H1 (cell line): ENCODE measurements around the gene COLEC11. TPM values are rescaled to one million over a fixed set of nuclear protein-coding genes. Genes with fewer than 3 reads are reported as not detected.

ENCODE experiments used
- CTCF ChIA-PET: fragments of 300-600 bp; sonication (Branson Sonifier 250); formaldehyde crosslinking; loops from one replicate; lab custom pipeline; 2021; ENCODE audit not compliant: partially characterized antibody; lab: Charles Lee
- POLR2A ChIA-PET: fragments of 300-600 bp; sonication (Branson Sonifier 250); formaldehyde crosslinking; loops from one replicate; lab custom pipeline; 2021; ENCODE audit warnings: inconsistent platforms; ENCODE audit not compliant: partially characterized antibody; lab: Charles Lee
- DNase-seq, 2 experiments: peaks; one replicate each; pipeline versions ENCODE4 v3.0.0 to v3.0.0-alpha.2; 2010 to 2022; ENCODE audit warnings: low spot score in 2 of 2, low read depth in 1 of 2, mixed read lengths in 1 of 2
- FAIRE-seq: peaks from 2 replicates; lab custom pipeline; 2011; peaks lifted over from hg19 to GRCh38; lab: Jason Lieb, UNC
- H2AFZ ChIP-seq: 2 replicates; pipeline ENCODE4 v1.8.1; 2012; ENCODE audit warnings: low read length, inconsistent platforms
- H2AK5ac ChIP-seq: 2 replicates; pipeline ENCODE4 v1.6.1; 2013; ENCODE audit warnings: low read depth, low read length
- H2BK120ac ChIP-seq: replicated peaks from 2 replicates; pipeline ENCODE3; 2013; ENCODE audit warnings: low read depth, low read length, inconsistent platforms
- H2BK12ac ChIP-seq: 2 replicates; pipeline ENCODE4 v1.6.1; 2013; ENCODE audit warnings: low read depth, low read length
- H2BK15ac ChIP-seq: 2 replicates; pipeline ENCODE4 v1.6.1; 2013; ENCODE audit warnings: low read length
- H2BK20ac ChIP-seq: 2 replicates; pipeline ENCODE4 v1.6.1; 2013; ENCODE audit warnings: low read length
- H2BK5ac ChIP-seq: 2 replicates; pipeline ENCODE4 v1.6.1; 2013; ENCODE audit warnings: low read depth, low read length
- H3K14ac ChIP-seq: 2 replicates; pipeline ENCODE4 v1.6.1; 2013; ENCODE audit warnings: inconsistent platforms; ENCODE audit not compliant: insufficient read length
- H3K18ac ChIP-seq: 2 replicates; pipeline ENCODE4 v1.6.1; 2013; ENCODE audit warnings: low read length; ENCODE audit errors: extremely low read depth
- H3K23ac ChIP-seq: 2 replicates; pipeline ENCODE4 v1.6.1; 2013; ENCODE audit warnings: inconsistent platforms; ENCODE audit not compliant: insufficient read length
- H3K23me2 ChIP-seq: 2 replicates; pipeline ENCODE4 v1.6.1; 2013; ENCODE audit warnings: low read depth, low read length
- H3K27ac ChIP-seq: 2 replicates; pipeline ENCODE4 v1.6.1; 2011; ENCODE audit warnings: low read depth, low read length, inconsistent platforms
- H3K27me3 ChIP-seq, 4 experiments: replicated peaks in 1 of 4; 1 replicate in 1 of 4; 2 replicates in 3 of 4; pipeline versions ENCODE4 v1.6.1 to v1.8.1; 2011 to 2013; ENCODE audit warnings: low read length in 3 of 4, mild to moderate bottlenecking in 3 of 4, inconsistent platforms in 2 of 4, mixed read lengths in 2 of 4, moderate library complexity in 1 of 4; ENCODE audit not compliant: control insufficient read depth in 3 of 4, insufficient read depth in 3 of 4; ENCODE audit errors: extremely low read depth in 1 of 4
- H3K36me3 ChIP-seq, 4 experiments: 2 replicates each; pipeline versions ENCODE4 v1.6.1 to v1.8.1; 2011 to 2013; ENCODE audit warnings: mild to moderate bottlenecking in 4 of 4, low read length in 3 of 4, moderate library complexity in 2 of 4, control low read depth in 1 of 4, inconsistent platforms in 1 of 4; ENCODE audit not compliant: insufficient read depth in 4 of 4, control insufficient read depth in 2 of 4
- H3K4ac ChIP-seq: replicated peaks from 2 replicates; pipeline ENCODE3; 2013; ENCODE audit warnings: low read length, low read depth, mixed read lengths, inconsistent platforms; ENCODE audit not compliant: insufficient read length
- H3K4me1 ChIP-seq, 4 experiments: replicated peaks in 1 of 4; 1 replicate in 1 of 4; 2 replicates in 3 of 4; pipeline versions ENCODE4 v1.6.1 to v1.8.1; 2011 to 2013; ENCODE audit warnings: low read length in 3 of 4, inconsistent platforms in 2 of 4, mixed read lengths in 1 of 4; ENCODE audit not compliant: insufficient read depth in 4 of 4, control insufficient read depth in 3 of 4
- H3K4me2 ChIP-seq, 2 experiments: 2 replicates each; pipeline versions ENCODE4 v1.6.1 to v1.8.1; 2011 to 2013; ENCODE audit warnings: low read depth in 2 of 2, low read length in 2 of 2, control low read depth in 1 of 2, inconsistent platforms in 1 of 2, mild to moderate bottlenecking in 1 of 2; ENCODE audit not compliant: insufficient read depth in 1 of 2
- H3K4me3 ChIP-seq, 4 experiments: fragments of 200-600, 300-600 bp in 1 of 4; sonication (generic), shearing (Covaris generic), sonication (Bioruptor Twin) in 1 of 4; 2 replicates each; pipeline versions ENCODE4 v1.5.1 to v1.8.1; 2011 to 2016; ENCODE audit warnings: low read length in 4 of 4, low read depth in 3 of 4, control low read depth in 2 of 4, inconsistent platforms in 2 of 4, mild to moderate bottlenecking in 2 of 4, mixed read lengths in 1 of 4, moderate library complexity in 1 of 4; ENCODE audit not compliant: insufficient read depth in 2 of 4; ENCODE audit errors: extremely low read depth in 1 of 4
- H3K56ac ChIP-seq: replicated peaks from 2 replicates; pipeline ENCODE3; 2013; ENCODE audit warnings: low read depth, mild to moderate bottlenecking, mixed read lengths, low read length, inconsistent platforms; ENCODE audit not compliant: insufficient read length
- H3K79me1 ChIP-seq: 2 replicates; pipeline ENCODE4 v1.6.1; 2013; ENCODE audit warnings: low read depth, low read length, control low read depth
- H3K79me2 ChIP-seq, 2 experiments: 2 replicates each; pipeline versions ENCODE4 v1.6.1 to v1.8.1; 2012 to 2013; ENCODE audit warnings: low read length in 2 of 2, mild to moderate bottlenecking in 2 of 2, inconsistent platforms in 1 of 2; ENCODE audit not compliant: insufficient read depth in 2 of 2, control insufficient read depth in 1 of 2
- H3K9ac ChIP-seq, 4 experiments: replicated peaks in 1 of 4; 1 replicate in 1 of 4; 2 replicates in 3 of 4; pipeline versions ENCODE4 v1.6.1 to v1.8.1; 2011 to 2013; ENCODE audit warnings: low read depth in 3 of 4, low read length in 3 of 4, control low read depth in 2 of 4, mild to moderate bottlenecking in 2 of 4, moderate library complexity in 2 of 4, inconsistent platforms in 1 of 4; ENCODE audit errors: extremely low read depth in 1 of 4
- H3K9me3 ChIP-seq, 2 experiments: 2 replicates each; pipeline versions ENCODE4 v1.6.1 to v1.8.1; 2012 to 2013; ENCODE audit warnings: mild to moderate bottlenecking in 2 of 2, moderate library complexity in 2 of 2, control low read depth in 1 of 2, inconsistent platforms in 1 of 2, low read depth in 1 of 2, low read length in 1 of 2, mixed read lengths in 1 of 2; ENCODE audit not compliant: insufficient read depth in 2 of 2
- H4K20me1 ChIP-seq, 2 experiments: replicated peaks in 1 of 2; 2 replicates each; pipeline versions ENCODE3 to v1.8.1; 2011 to 2013; ENCODE audit warnings: inconsistent platforms in 2 of 2, low read length in 2 of 2, mild to moderate bottlenecking in 1 of 2; ENCODE audit not compliant: insufficient read depth in 2 of 2, control insufficient read depth in 1 of 2
- H4K5ac ChIP-seq: 2 replicates; pipeline ENCODE4 v1.6.1; 2013; ENCODE audit warnings: low read length, low read depth, mixed read lengths, inconsistent platforms; ENCODE audit not compliant: insufficient read length
- H4K8ac ChIP-seq: 2 replicates; pipeline ENCODE4 v1.8.0; 2013; ENCODE audit warnings: mild to moderate bottlenecking, moderate library complexity, low read length, inconsistent platforms; ENCODE audit not compliant: insufficient read depth; ENCODE audit errors: extremely low read depth
- H4K91ac ChIP-seq: replicated peaks from 2 replicates; pipeline ENCODE3; 2013; ENCODE audit warnings: low read length, mixed read lengths, inconsistent platforms; ENCODE audit not compliant: insufficient read length
- BRCA1 ChIP-seq: IDR thresholded peaks from 2 replicates; pipeline ENCODE4 v1.6.1; 2012; ENCODE audit warnings: low read depth, low read length, improper control_type of control experiment
- CBX5 ChIP-seq: fragments of 300-800, 300-1000 bp; sonication (generic); IDR thresholded peaks from 2 replicates; pipeline ENCODE4 v1.7.1; 2016; ENCODE audit warnings: antibody characterized with exemption, low read length, low read depth
- CREB1 ChIP-seq: IDR thresholded peaks from 2 replicates; pipeline ENCODE4 v1.6.1; 2012; ENCODE audit warnings: inconsistent platforms
- EGR1 ChIP-seq: IDR thresholded peaks from 2 replicates; pipeline ENCODE4 v1.6.1; 2011; ENCODE audit warnings: low read depth, low read length, borderline replicate concordance
- MAFK ChIP-seq: IDR thresholded peaks from 2 replicates; pipeline ENCODE4 v1.6.1; 2012; ENCODE audit warnings: low read depth, mild to moderate bottlenecking, improper control_type of control experiment, low read length
- NRF1 ChIP-seq: IDR thresholded peaks from 2 replicates; pipeline ENCODE4 v1.6.1; 2011; ENCODE audit warnings: mild to moderate bottlenecking, low read depth, low read length, improper control_type of control experiment
- RBBP5 ChIP-seq: IDR thresholded peaks from 2 replicates; pipeline ENCODE4 v1.7.1; 2012; ENCODE audit warnings: low read depth, mild to moderate bottlenecking, inconsistent platforms, low read length, moderate library complexity, borderline replicate concordance
- SIRT6 ChIP-seq: IDR thresholded peaks from one replicate; pipeline ENCODE4 v1.7.1; 2012; ENCODE audit warnings: low read length, inconsistent platforms
- SIX5 ChIP-seq: IDR thresholded peaks from 2 replicates; pipeline ENCODE4 v1.6.1; 2011; ENCODE audit warnings: mild to moderate bottlenecking, low read depth, low read length
- SP4 ChIP-seq: IDR thresholded peaks from 2 replicates; pipeline ENCODE4 v1.6.1; 2012; ENCODE audit warnings: low read length, inconsistent platforms
- WGBS, 2 experiments: shearing (Covaris generic) in 1 of 2; methylation state at CpG; one replicate each; pipeline versions ENCODE4 v1.1.6 to v1.1.7; 2013 to 2015; ENCODE audit warnings: low lambda C conversion rate in 2 of 2, mixed read lengths in 2 of 2, inconsistent platforms in 1 of 2, low coverage in 1 of 2, missing lambda C conversion rate in 1 of 2; ENCODE audit not compliant: insufficient replicate concordance in 2 of 2, insufficient coverage in 1 of 2, insufficient read length in 1 of 2; ENCODE audit errors: extremely low coverage in 1 of 2, missing lambda C conversion rate in 1 of 2; 5-methylcytosine and 5-hydroxymethylcytosine counted together
- polyA plus RNA-seq, 7 experiments: library from polyadenylated mRNA; depleted of rRNA in 3 of 7; stranded (reverse) in 5 of 7; unstranded in 2 of 7; fragments of >200 nt in 5 of 7; fragments of 200-250 nt in 2 of 7; gene quantifications; 1 replicate in 5 of 7; 2 replicates in 1 of 7; 4 replicates in 1 of 7; pipeline versions ENCODE4 v1.2.1 to v1.2.3, GENCODE V29; 2011 to 2013; ENCODE audit warnings: missing spikeins in 2 of 7, mixed read lengths in 2 of 7
- total RNA-seq: library from RNA; stranded (reverse); fragmentation: NEBNext Ultra II Directional; extraction: Animal tissue kit (Norgen Biotek cat#: 25700); gene quantifications from 2 replicates; pipeline ENCODE4 v1.2.1, GENCODE V29; 2021
- TF ChIP-seq, protein P1 (sequence below): IDR thresholded peaks from 2 replicates; pipeline ENCODE4 v1.6.1; 2012; ENCODE audit warnings: inconsistent platforms
- TF ChIP-seq, protein P2 (sequence below): IDR thresholded peaks from 2 replicates; pipeline ENCODE4 v1.6.1; 2011; ENCODE audit warnings: low read depth, mild to moderate bottlenecking, low read length; ENCODE audit not compliant: insufficient read depth

Gene COLEC11
- total and polyA plus RNA-seq, 2 of the 8 experiments (the other 6 are each of a cell fraction or from before 2014, with no cell fraction given) = 0.47 to 0.80 TPM

DNA sequence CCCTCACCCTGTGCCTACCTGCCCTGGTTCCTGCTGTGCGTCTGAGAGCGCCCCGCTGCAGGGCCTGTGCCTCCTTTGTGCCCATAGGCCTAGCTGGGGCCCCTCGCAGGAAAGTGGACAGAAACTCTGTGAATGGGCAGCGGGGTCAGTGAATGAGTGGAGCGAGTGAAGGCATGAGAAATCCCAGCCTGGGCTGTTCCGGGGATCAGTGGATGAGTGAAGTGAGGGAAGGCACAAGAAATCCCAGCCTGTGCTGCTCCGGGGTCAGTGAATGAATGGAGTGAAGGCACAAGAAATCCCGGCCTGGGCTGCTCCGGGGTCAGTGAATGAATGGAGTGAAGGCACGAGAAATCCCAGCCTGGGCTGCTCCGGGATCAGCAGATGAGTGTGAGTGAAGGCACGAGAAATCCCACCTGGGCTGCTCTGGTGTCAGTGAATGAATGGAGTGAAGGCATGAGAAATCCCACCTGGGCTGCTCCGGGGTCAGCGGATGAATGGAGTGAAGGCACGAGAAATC lies 2.0 kb downstream of the COLEC11 start:
- Histone ChIP-seq H3K23me2 (no peaks in the 10 kb centered on the region), H2BK20ac (no peak overlapping the region), H3K56ac (no peak overlapping the region), H3K4me3 (no peak overlapping the region), H2BK5ac (no peak overlapping the region), H3K79me1 (no peaks in the 10 kb centered on the region), H4K8ac (no peak overlapping the region), H3K18ac (no peak overlapping the region), H2BK12ac (no peak overlapping the region), H3K36me3 (no peaks in the 10 kb centered on the region), H4K91ac (no peak overlapping the region), H3K14ac (no peak overlapping the region), H3K9ac (no peak overlapping the region), H3K27ac (no peak overlapping the region), H2BK120ac (no peak overlapping the region), H3K9me3 (no peaks in the 10 kb centered on the region), H3K79me2 (no peaks in the 10 kb centered on the region), H3K4me1 (no peaks in the 10 kb centered on the region), H3K4me2 (no peak overlapping the region), H3K4ac (no peak overlapping the region), H4K5ac (no peak overlapping the region), H3K27me3 (no peaks in the 10 kb centered on the region), H2BK15ac (no peak overlapping the region), H3K23ac (no peak overlapping the region), H2AK5ac (no peak overlapping the region), H2AFZ (no peak overlapping the region), H4K20me1 (peaks cover 0 to 3% of the 10 kb centered on the region in 2 experiments)
- FAIRE-seq (no peak), DNase-seq (no peak)
- 91% methylated on average over 14 of the region's 16 CpGs; no CpG with 5 or more reads in 1 of the 2 experiments for WGBS, 2 experiments
- CTCF ChIA-PET = no interaction called here
- POLR2A ChIA-PET = interaction anchor here (3.4 to 5.9 kb wide), 2 partner anchors 12 to 18 kb away, joined by 25 to 69 read pairs; no protein-coding TSS in a partner anchor
- no peak for TF ChIP-seq SIX5
- TF ChIP-seq, protein P1, sequence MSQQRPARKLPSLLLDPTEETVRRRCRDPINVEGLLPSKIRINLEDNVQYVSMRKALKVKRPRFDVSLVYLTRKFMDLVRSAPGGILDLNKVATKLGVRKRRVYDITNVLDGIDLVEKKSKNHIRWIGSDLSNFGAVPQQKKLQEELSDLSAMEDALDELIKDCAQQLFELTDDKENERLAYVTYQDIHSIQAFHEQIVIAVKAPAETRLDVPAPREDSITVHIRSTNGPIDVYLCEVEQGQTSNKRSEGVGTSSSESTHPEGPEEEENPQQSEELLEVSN = no peak
- no peak for TF ChIP-seq SP4
- no peak for TF ChIP-seq EGR1
- no peak for TF ChIP-seq BRCA1
- TF ChIP-seq CBX5 = no peak
- TF ChIP-seq, protein P2, sequence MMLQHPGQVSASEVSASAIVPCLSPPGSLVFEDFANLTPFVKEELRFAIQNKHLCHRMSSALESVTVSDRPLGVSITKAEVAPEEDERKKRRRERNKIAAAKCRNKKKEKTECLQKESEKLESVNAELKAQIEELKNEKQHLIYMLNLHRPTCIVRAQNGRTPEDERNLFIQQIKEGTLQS = no peak
- no peak for TF ChIP-seq CREB1
- no peak for TF ChIP-seq MAFK
- no peak for TF ChIP-seq RBBP5
- no peak for TF ChIP-seq SIRT6
- TF ChIP-seq NRF1 = no peak
